Loucy (cell line): Measurements from ENCODE around the gene THEM5.

Experiments
- H2AFZ ChIP-seq: fragments of 200-600 bp; sonication (generic); 2 replicates; pipeline ENCODE4 v1.6.0; 2016; ENCODE audit warnings: antibody characterized with exemption, mild to moderate bottlenecking, low read length, moderate library complexity
- H3F3A ChIP-seq: fragments of 200-600 bp; 2 replicates; pipeline ENCODE4 v1.6.0; 2016; ENCODE audit warnings: antibody characterized with exemption, low read depth, mild to moderate bottlenecking
- H3K27me3 ChIP-seq: fragments of 200-600 bp; sonication (generic); 2 replicates; pipeline ENCODE4 v1.6.1; 2014; ENCODE audit warnings: low read length, mild to moderate bottlenecking; ENCODE audit not compliant: insufficient read depth, poor library complexity, severe bottlenecking
- H3K36me3 ChIP-seq: fragments of 200-600 bp; sonication (generic); 2 replicates; pipeline ENCODE4 v1.6.1; 2016; ENCODE audit warnings: low read length; ENCODE audit not compliant: insufficient read depth
- H3K4me1 ChIP-seq: fragments of 200-600 bp; sonication (generic); 2 replicates; pipeline ENCODE4 v1.5.1; 2014; ENCODE audit warnings: low read length, mild to moderate bottlenecking; ENCODE audit not compliant: insufficient read depth, poor library complexity, severe bottlenecking
- H3K4me2 ChIP-seq: fragments of 200-600 bp; sonication (generic); 2 replicates; pipeline ENCODE4 v1.6.0; 2014; ENCODE audit warnings: antibody characterized with exemption, low read length, low read depth, mild to moderate bottlenecking; ENCODE audit not compliant: poor library complexity, severe bottlenecking
- H3K4me3 ChIP-seq: fragments of 200-600 bp; sonication (generic); 2 replicates; pipeline ENCODE4 v1.5.1; 2014; ENCODE audit warnings: low read length, mild to moderate bottlenecking, mixed read lengths; ENCODE audit not compliant: poor library complexity, severe bottlenecking
- H3K79me2 ChIP-seq: fragments of 200-600 bp; sonication (generic); 2 replicates; pipeline ENCODE4 v1.6.1; 2014; ENCODE audit warnings: low read length; ENCODE audit not compliant: insufficient read depth
- H3K9ac ChIP-seq: fragments of 200-600 bp; sonication (generic); 2 replicates; pipeline ENCODE4 v1.6.0; 2014; ENCODE audit warnings: mild to moderate bottlenecking, low read depth, low read length, moderate library complexity; ENCODE audit not compliant: poor library complexity, severe bottlenecking
- H3K9me2 ChIP-seq: fragments of 200-600 bp; sonication (generic); replicated peaks from 2 replicates; pipeline ENCODE4 v1.6.1; 2016; ENCODE audit warnings: low read depth, low read length, mixed read lengths
- H3K9me3 ChIP-seq: fragments of 200-600 bp; sonication (generic); 2 replicates; pipeline ENCODE4 v1.6.1; 2014; ENCODE audit warnings: mild to moderate bottlenecking, antibody characterized with exemption, low read length, low read depth; ENCODE audit not compliant: insufficient read depth
- H4K20me1 ChIP-seq: fragments of 200-600 bp; sonication (generic); 2 replicates; pipeline ENCODE4 v1.6.0; 2014; ENCODE audit warnings: antibody characterized with exemption, low read length, mild to moderate bottlenecking; ENCODE audit not compliant: insufficient read depth, poor library complexity, severe bottlenecking
- CTCF ChIP-seq: fragments of 200-600 bp; sonication (generic); conservative IDR thresholded peaks from 2 replicates; pipeline ENCODE4 v1.5.1; 2014; ENCODE audit warnings: mild to moderate bottlenecking, antibody characterized with exemption, low read length
- EZH2phosphoT487 ChIP-seq: fragments of 200-600 bp; IDR thresholded peaks from 2 replicates; pipeline ENCODE4 v1.6.1; 2018; ENCODE audit warnings: antibody characterized with exemption, mild to moderate bottlenecking, moderate library complexity, borderline replicate concordance

THEM5 gene

GRCh38 chr1:151840421-151840820 lies 13.1 kb downstream of the THEM5 start:
- Histone ChIP-seq H3F3A (no peaks in the 10 kb centered on the region), H3K4me3 (no peak overlapping the region), H3K9me3 (no peaks in the 10 kb centered on the region), H3K9ac (no peak overlapping the region), H3K79me2 (no peaks in the 10 kb centered on the region), H3K9me2 (no peaks in the 10 kb centered on the region), H3K27me3 (no peaks in the 10 kb centered on the region), H3K4me1 (peaks cover 14% of the 10 kb centered on the region), H4K20me1 (no peaks in the 10 kb centered on the region), H3K4me2 (no peak overlapping the region), H2AFZ (no peak overlapping the region), H3K36me3 (no peaks in the 10 kb centered on the region)
- no peak for TF ChIP-seq EZH2phosphoT487
- TF ChIP-seq CTCF, result no peak

DNA sequence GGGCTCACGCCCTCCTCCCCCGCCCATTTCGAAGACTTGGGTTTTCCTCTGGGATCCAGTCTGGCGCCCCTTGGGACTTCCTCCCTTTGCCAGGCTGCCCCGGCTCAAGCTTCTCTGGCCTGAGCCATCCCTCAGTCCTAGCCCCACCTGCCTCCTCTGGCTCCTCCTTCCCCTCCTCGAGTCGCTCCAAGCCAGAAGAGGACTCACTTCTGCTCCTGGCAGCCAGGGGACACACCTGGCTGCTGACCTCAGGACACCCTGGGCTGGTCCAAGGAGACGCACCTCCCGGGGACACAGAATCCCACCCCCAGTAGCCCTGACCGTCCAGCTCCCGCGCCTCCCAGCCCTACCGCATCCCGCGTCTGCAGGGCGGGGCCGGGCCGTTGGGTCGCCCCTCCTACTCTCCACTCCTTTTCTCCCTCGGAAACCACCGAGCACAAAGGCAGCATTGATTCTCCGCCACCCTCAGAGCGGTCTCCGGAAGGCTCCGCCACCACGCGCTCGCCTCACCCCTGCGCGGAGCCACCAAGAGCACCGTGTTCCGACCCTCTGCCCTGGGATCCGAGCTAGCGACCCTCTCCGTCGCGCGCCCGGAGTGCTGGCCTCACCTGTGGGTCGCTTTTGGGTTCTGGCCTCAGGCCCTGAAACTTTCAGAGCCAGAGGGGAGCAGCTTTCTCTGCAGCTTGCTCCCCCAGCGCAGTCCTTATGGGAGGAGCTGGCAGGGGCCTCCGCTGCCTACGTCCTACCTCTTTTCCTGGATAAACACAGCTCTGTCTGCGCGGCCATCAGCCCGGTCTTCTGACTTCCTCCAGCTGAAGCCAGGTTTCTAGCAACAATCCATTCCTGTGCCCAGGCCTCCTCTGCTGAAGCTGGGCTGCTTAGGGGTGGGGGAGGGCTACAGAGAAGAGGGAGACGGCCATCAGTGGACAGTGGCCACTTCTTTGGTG lies 13.8 kb downstream of the THEM5 start, which contains the start of gene C2CD4D:
TSS of gene C2CD4D (minus strand) at position 364 of the 947 bp plus-strand sequence. CDS start 831 bp downstream, outside the sequence.
- Histone ChIP-seq H4K20me1 (no peaks in the 10 kb centered on the region), H2AFZ (no peak within 1 kb of the TSS), H3K9me3 (no peaks in the 10 kb centered on the region), H3K27me3 (no peaks in the 10 kb centered on the region), H3K4me1 (peaks cover 14% of the 10 kb centered on the region), H3K79me2 (no peaks in the 10 kb centered on the region), H3K4me2 (no peak within 1 kb of the TSS), H3F3A (no peaks in the 10 kb centered on the region), H3K9me2 (no peaks in the 10 kb centered on the region), H3K4me3 (no peak within 1 kb of the TSS), H3K9ac (no peak within 1 kb of the TSS), H3K36me3 (no peaks in the 10 kb centered on the region)
- TF ChIP-seq EZH2phosphoT487 (no peak), CTCF (no peak)

GRCh38 chr1:151839082-151839412 lies 14.5 kb downstream of the THEM5 start:
- H3K79me2 ChIP-seq, result no peaks in the 10 kb centered on the region
- H3K27me3 ChIP-seq, result no peaks in the 10 kb centered on the region
- H3K9me2 ChIP-seq, result no peaks in the 10 kb centered on the region
- no peak overlapping the region for H2AFZ ChIP-seq
- H3K9ac ChIP-seq, result no peak overlapping the region
- no peaks in the 10 kb centered on the region for H3K9me3 ChIP-seq
- H3F3A ChIP-seq, result no peaks in the 10 kb centered on the region
- no peak overlapping the region for H3K4me3 ChIP-seq
- no peaks in the 10 kb centered on the region for H4K20me1 ChIP-seq
- TF ChIP-seq EZH2phosphoT487, result no peak
- no peak for TF ChIP-seq CTCF
- no peak overlapping the region for H3K4me2 ChIP-seq
- H3K4me1 ChIP-seq, result peaks cover 16% of the 10 kb centered on the region
- no peaks in the 10 kb centered on the region for H3K36me3 ChIP-seq
